ENCODE data around the gene CHCHD6. TPM values are rescaled to one million over a fixed set of nuclear protein-coding genes. Genes with fewer than 3 reads are reported as not detected.

The CHCHD6 gene
- polyA plus RNA-seq (ENCODE audit: insufficient read length in 3 of 3) = 10 to 100 TPM; 16.0 to 23.8 (median 21.9) TPM
- long read RNA-seq, donor 1, transcript CHCHD6-201 (8 exons, 1,006 nt) = major isoform, 12 of 17 reads
- long read RNA-seq, donor 1, partial matches to known transcripts = 5 of 17 reads
- long read RNA-seq, donor 1, other reads (novel, unspliced or antisense) = 0 of 17 reads
- long read RNA-seq, donor 2, transcript CHCHD6-201 (8 exons, 1,006 nt) = major isoform, 9 of 16 reads
- long read RNA-seq, donor 2, partial matches to known transcripts = 7 of 16 reads
- long read RNA-seq, donor 2, other reads (novel, unspliced or antisense) = 0 of 16 reads
- long read RNA-seq, donor 3, transcript CHCHD6-201 (8 exons, 1,006 nt) = major isoform, 20 of 28 reads
- long read RNA-seq, donor 3, partial matches to known transcripts = 7 of 28 reads
- long read RNA-seq, donor 3, other reads (novel, unspliced or antisense) = 0 of 28 reads
- long read RNA-seq, donor 4, transcript CHCHD6-201 (8 exons, 1,006 nt) = major isoform, 18 of 29 reads
- long read RNA-seq, donor 4, partial matches to known transcripts = 11 of 29 reads
- long read RNA-seq, donor 4, other reads (novel, unspliced or antisense) = 0 of 29 reads
- long read RNA-seq, donor 5, transcript CHCHD6-201 (8 exons, 1,006 nt) = major isoform, 6 of 6 reads
- long read RNA-seq, donor 5, partial matches to known transcripts = 0 of 6 reads
- long read RNA-seq, donor 5, other reads (novel, unspliced or antisense) = 0 of 6 reads
- long read RNA-seq, donor 6, transcript CHCHD6-201 (8 exons, 1,006 nt) = major isoform, 13 of 19 reads
- long read RNA-seq, donor 6, partial matches to known transcripts = 6 of 19 reads
- long read RNA-seq, donor 6, other reads (novel, unspliced or antisense) = 0 of 19 reads
- long read RNA-seq, donor 7, transcript CHCHD6-201 (8 exons, 1,006 nt) = major isoform, 9 of 15 reads
- long read RNA-seq, donor 7, partial matches to known transcripts = 6 of 15 reads
- long read RNA-seq, donor 7, other reads (novel, unspliced or antisense) = 0 of 15 reads
- long read RNA-seq, donor 8, partial matches to known transcripts = 0 of 5 reads
- long read RNA-seq, donor 8, other reads (novel, unspliced or antisense) = 0 of 5 reads
- long read RNA-seq, donor 9, transcript CHCHD6-201 (8 exons, 1,006 nt) = major isoform, 10 of 17 reads
- long read RNA-seq, donor 9, partial matches to known transcripts = 7 of 17 reads
- long read RNA-seq, donor 9, other reads (novel, unspliced or antisense) = 0 of 17 reads
- long read RNA-seq, donor 10, transcript CHCHD6-201 (8 exons, 1,006 nt) = major isoform, 15 of 23 reads
- long read RNA-seq, donor 10, partial matches to known transcripts = 8 of 23 reads
- long read RNA-seq, donor 10, other reads (novel, unspliced or antisense) = 0 of 23 reads
- long read RNA-seq, donor 11, transcript CHCHD6-201 (8 exons, 1,006 nt) = major isoform, 8 of 13 reads
- long read RNA-seq, donor 11, partial matches to known transcripts = 5 of 13 reads
- long read RNA-seq, donor 11, other reads (novel, unspliced or antisense) = 0 of 13 reads
- long read RNA-seq, donor 12, transcript CHCHD6-201 (8 exons, 1,006 nt) = major isoform, 20 of 27 reads
- long read RNA-seq, donor 12, partial matches to known transcripts = 5 of 27 reads
- long read RNA-seq, donor 12, other reads (novel, unspliced or antisense) = 0 of 27 reads
- long read RNA-seq, donor 13, transcript CHCHD6-201 (8 exons, 1,006 nt) = major isoform, 5 of 11 reads
- long read RNA-seq, donor 13, partial matches to known transcripts = 6 of 11 reads
- long read RNA-seq, donor 13, other reads (novel, unspliced or antisense) = 0 of 11 reads
- long read RNA-seq, donor 14 = 0 reads
- long read RNA-seq, donor 15, transcript CHCHD6-201 (8 exons, 1,006 nt) = major isoform, 20 of 29 reads
- long read RNA-seq, donor 15, partial matches to known transcripts = 9 of 29 reads
- long read RNA-seq, donor 15, other reads (novel, unspliced or antisense) = 0 of 29 reads
- long read RNA-seq, donor 16, transcript CHCHD6-201 (8 exons, 1,006 nt) = major isoform, 14 of 21 reads
- long read RNA-seq, donor 16, partial matches to known transcripts = 7 of 21 reads
- long read RNA-seq, donor 16, other reads (novel, unspliced or antisense) = 0 of 21 reads

- peak; percentile 94 for DNase-seq
These were observed at the start of gene CHCHD6 for GRCh38 chr3:126703512-126704493. Gene CHCHD6 (plus strand): TSS chr3:126704240. CDS start chr3:126704313, 73 bp downstream.

GRCh38 chr3:126654571-126655383 is 49.3 kb upstream of the CHCHD6 start, which contains the start of gene TXNRD3:
Gene TXNRD3 (minus strand): TSS chr3:126655124.
- peak; percentile 67 for DNase-seq

- no peak for DNase-seq
These were observed 48.2 kb upstream of the CHCHD6 start for GRCh38 chr3:126655887-126656286.

GRCh38 chr3:126656371-126657134 is 47.5 kb upstream of the CHCHD6 start:
- DNase-seq = no peak

- no peak for DNase-seq
These were observed 46.1 kb upstream of the CHCHD6 start for GRCh38 chr3:126657901-126658300.

- DNase-seq = no peak
These were observed 45.5 kb upstream of the CHCHD6 start for GRCh38 chr3:126658584-126658983.

GRCh38 chr3:126659915-126660886 is 43.8 kb upstream of the CHCHD6 start:
- DNase-seq = no peak

- DNase-seq = no peak
These were observed 42.3 kb upstream of the CHCHD6 start for GRCh38 chr3:126661532-126662364.

GRCh38 chr3:126663257-126663656 is 40.8 kb upstream of the CHCHD6 start:
- DNase-seq = no peak

GRCh38 chr3:126663750-126664149 is 40.3 kb upstream of the CHCHD6 start:
- DNase-seq = no peak

GRCh38 chr3:126664591-126665214 is 39.3 kb upstream of the CHCHD6 start:
- no peak for DNase-seq

GRCh38 chr3:126665221-126665936 is 38.7 kb upstream of the CHCHD6 start:
- no peak for DNase-seq

GRCh38 chr3:126665959-126666657 is 37.9 kb upstream of the CHCHD6 start:
- no peak for DNase-seq
